ENCODE data around the gene DHFR2.
"Not testable (repeated sequence)": the region's sequence is repeated elsewhere in the genome, so short reads cannot be mapped to it uniquely, and the experiment has no call there.

DHFR2 gene

GRCh38 chr3:94065122-94065521 is 2.4 kb upstream of the DHFR2 start:
- no peak for DNase-seq (ENCODE audit: low read depth)

- no peak for DNase-seq (ENCODE audit: low read depth)
Observed at GRCh38 chr3:94064243-94064860, 1.6 kb upstream of the DHFR2 start.

- DNase-seq (ENCODE audit: low read depth) = no peak
Observed at GRCh38 chr3:94063496-94064119, 892 bp upstream of the DHFR2 start.

- no peak for DNase-seq (ENCODE audit: low read depth)
Observed at GRCh38 chr3:94061297-94061696, 1.4 kb downstream of the DHFR2 start.

- no peak for DNase-seq (ENCODE audit: low read depth)
Observed at GRCh38 chr3:94050546-94050945, 12.2 kb downstream of the DHFR2 start.

- DNase-seq (ENCODE audit: low read depth) = no peak
Observed at GRCh38 chr3:94049267-94049666, 13.4 kb downstream of the DHFR2 start.

GRCh38 chr3:94046533-94046932 is 16.2 kb downstream of the DHFR2 start:
- DNase-seq (ENCODE audit: low read depth) = no peak

- DNase-seq (ENCODE audit: low read depth) = not testable (repeated sequence)
Observed at GRCh38 chr3:94044100-94044936, 18.4 kb downstream of the DHFR2 start.

GRCh38 chr3:94043285-94043684 is 19.4 kb downstream of the DHFR2 start:
- DNase-seq (ENCODE audit: low read depth) = no peak

GRCh38 chr3:94036909-94037507 is 25.7 kb downstream of the DHFR2 start:
- no peak for DNase-seq (ENCODE audit: low read depth)

- DNase-seq (ENCODE audit: low read depth) = no peak
Observed at GRCh38 chr3:94028093-94028837, 34.5 kb downstream of the DHFR2 start, which contains the start of gene STX19. STX19 (minus strand) TSS chr3:94028597; CDS start chr3:94015269, 13,328 bp downstream.

GRCh38 chr3:94026623-94027022 is 36.1 kb downstream of the DHFR2 start:
- DNase-seq (ENCODE audit: low read depth) = no peak

GRCh38 chr3:94024385-94024784 is 38.3 kb downstream of the DHFR2 start:
- no peak for DNase-seq (ENCODE audit: low read depth)

- DNase-seq (ENCODE audit: low read depth) = no peak
Observed at GRCh38 chr3:94020293-94020692, 42.4 kb downstream of the DHFR2 start.

- no peak for DNase-seq (ENCODE audit: low read depth)
Observed at GRCh38 chr3:94019659-94020058, 43.1 kb downstream of the DHFR2 start.

- no peak for DNase-seq (ENCODE audit: low read depth)
Observed at GRCh38 chr3:94015025-94015424, 47.7 kb downstream of the DHFR2 start.

- DNase-seq (ENCODE audit: low read depth) = no peak
Observed at GRCh38 chr3:94012185-94012584, 50.5 kb downstream of the DHFR2 start.

GRCh38 chr3:94011233-94011711 is 51.4 kb downstream of the DHFR2 start:
- DNase-seq (ENCODE audit: low read depth) = no peak

- DNase-seq (ENCODE audit: low read depth) = no peak
Observed at GRCh38 chr3:94009608-94010007, 53.1 kb downstream of the DHFR2 start.

- no peak for DNase-seq (ENCODE audit: low read depth)
Observed at GRCh38 chr3:94008253-94008652, 54.5 kb downstream of the DHFR2 start.
